Endometrial microvascular endothelial cells (primary cell): ENCODE measurements around the gene MAPT. TPM values are rescaled to one million over a fixed set of nuclear protein-coding genes. Genes with fewer than 3 reads are reported as not detected.
"Not testable (repeated sequence)": the region's sequence is repeated elsewhere in the genome, so short reads cannot be mapped to it uniquely, and the experiment has no call there.

ENCODE experiments used
- in situ Hi-C: cut with HindIII; loops from 2 replicates; pipeline ENCODE4 v1.10.0; 2017; ENCODE audit warnings: low sequenced_read_pairs, low pct_unique_long_range_greater_than_20kb; ENCODE audit errors: inconsistent ontology term
- total RNA-seq: library from RNA; depleted of rRNA; stranded (reverse); fragments of >200 nt; gene quantifications from one replicate; pipeline ENCODE4 v1.2.3, GENCODE V29; 2015; ENCODE audit errors: inconsistent ontology term

MAPT gene
- total RNA-seq, 1 donor from 2014 or later = under 0.01 TPM

- in situ Hi-C loops = no loop called here
Measured at GRCh38 chr17:45915263-45915662, 20.9 kb downstream of the MAPT start.

GRCh38 chr17:45917081-45917480 lies 22.7 kb downstream of the MAPT start:
- in situ Hi-C loops = no loop called here

- in situ Hi-C loops = no loop called here
Measured at GRCh38 chr17:45918241-45918745, 23.9 kb downstream of the MAPT start.

GRCh38 chr17:45919136-45919535 lies 24.8 kb downstream of the MAPT start:
- in situ Hi-C loops = no loop called here

GRCh38 chr17:45920083-45920482 lies 25.7 kb downstream of the MAPT start:
- in situ Hi-C loops = no loop called here

- in situ Hi-C loops = no loop called here
Measured at GRCh38 chr17:45923511-45924268, 29.3 kb downstream of the MAPT start.

- in situ Hi-C loops = no loop called here
Measured at GRCh38 chr17:45924332-45924820, 30.0 kb downstream of the MAPT start.

- in situ Hi-C loops = no loop called here
Measured at GRCh38 chr17:45925311-45925710, 31.0 kb downstream of the MAPT start.

GRCh38 chr17:45927247-45927646 lies 32.9 kb downstream of the MAPT start:
- in situ Hi-C loops = no loop called here

- in situ Hi-C loops = no loop called here
Measured at GRCh38 chr17:45929344-45929743, 35.0 kb downstream of the MAPT start.

GRCh38 chr17:45930420-45930951 lies 36.1 kb downstream of the MAPT start:
- in situ Hi-C loops = no loop called here

- in situ Hi-C loops = no loop called here
Measured at GRCh38 chr17:45931677-45932076, 37.3 kb downstream of the MAPT start.

- in situ Hi-C loops = no loop called here
Measured at GRCh38 chr17:45934044-45934979, 40.0 kb downstream of the MAPT start.

- in situ Hi-C loops = no loop called here
Measured at GRCh38 chr17:45935197-45935709, 40.9 kb downstream of the MAPT start.

- in situ Hi-C loops = no loop called here
Measured at GRCh38 chr17:45935710-45936509, 41.6 kb downstream of the MAPT start.

GRCh38 chr17:45936610-45937009 lies 42.3 kb downstream of the MAPT start:
- in situ Hi-C loops = no loop called here

GRCh38 chr17:45937186-45937585 lies 42.8 kb downstream of the MAPT start:
- in situ Hi-C loops = not testable (repeated sequence)

- in situ Hi-C loops = no loop called here
Measured at GRCh38 chr17:45939395-45939794, 45.0 kb downstream of the MAPT start.
